Stimulated activated CD8-positive, alpha-beta memory T cell treated with anti-CD3 and anti-CD28 coated beads, Interleukin-12 subunit alpha, Interleukin-12 subunit beta, amount 100 ng/mL, for 1 hour (primary cell): Measurements from ENCODE around the gene ALOX15B.
"Not testable (repeated sequence)": the region's sequence is repeated elsewhere in the genome, so short reads cannot be mapped to it uniquely, and the experiment has no call there.

Experiments
- DNase-seq: peaks from one replicate; pipeline ENCODE4 v3.0.0-alpha.2; 2020; ENCODE audit warnings: low read depth

ALOX15B gene

GRCh38 chr17:8041249-8041928 is 2.5 kb downstream of the ALOX15B start:
- DNase-seq = no peak

- DNase-seq = no peak
Measured at GRCh38 chr17:8041979-8042378, 3.1 kb downstream of the ALOX15B start.

- DNase-seq = no peak
Measured at GRCh38 chr17:8044819-8045810, 6.3 kb downstream of the ALOX15B start.

- no peak for DNase-seq
Measured at GRCh38 chr17:8046306-8046928, 7.6 kb downstream of the ALOX15B start.

- no peak for DNase-seq
Measured at GRCh38 chr17:8046929-8047768, 8.3 kb downstream of the ALOX15B start.

GRCh38 chr17:8047769-8048110 is 8.9 kb downstream of the ALOX15B start:
- no peak for DNase-seq

GRCh38 chr17:8048236-8048635 is 9.4 kb downstream of the ALOX15B start:
- DNase-seq = no peak

- no peak for DNase-seq
Measured at GRCh38 chr17:8048736-8049135, 9.9 kb downstream of the ALOX15B start.

- no peak for DNase-seq
Measured at GRCh38 chr17:8051831-8052230, 13.0 kb downstream of the ALOX15B start.

GRCh38 chr17:8052256-8053252 is 13.7 kb downstream of the ALOX15B start:
- no peak for DNase-seq

GRCh38 chr17:8053600-8053999 is 14.7 kb downstream of the ALOX15B start:
- no peak for DNase-seq

- DNase-seq = no peak
Measured at GRCh38 chr17:8055851-8056231, 17.0 kb downstream of the ALOX15B start.

- no peak for DNase-seq
Measured at GRCh38 chr17:8056232-8056975, 17.5 kb downstream of the ALOX15B start.

- no peak for DNase-seq
Measured at GRCh38 chr17:8056976-8057625, 18.2 kb downstream of the ALOX15B start.

- no peak for DNase-seq
Measured at GRCh38 chr17:8057691-8058114, 18.8 kb downstream of the ALOX15B start.

GRCh38 chr17:8059131-8059530 is 20.3 kb downstream of the ALOX15B start:
- no peak for DNase-seq

- DNase-seq = peak; percentile 39
Measured at GRCh38 chr17:8060274-8060673, 21.4 kb downstream of the ALOX15B start.

GRCh38 chr17:8061851-8062250 is 23.0 kb downstream of the ALOX15B start:
- DNase-seq = not testable (repeated sequence)

GRCh38 chr17:8062435-8062806 is 23.6 kb downstream of the ALOX15B start:
- no peak for DNase-seq
